WERI-Rb-1 (cell line): ENCODE measurements around the gene DBN1.
A peak's percentile ranks its signal among the peaks of the same experiment; 100 is the strongest.

Source experiments
- DNase-seq: peaks from one replicate; pipeline ENCODE4 v3.0.0-alpha.2; 2020
- H3K27ac ChIP-seq: fragments of 250-450 bp; sonication (Bioruptor Pico); 2 replicates; pipeline ENCODE4 v1.5.1; 2020; ENCODE audit warnings: mild to moderate bottlenecking, moderate library complexity
- H3K27me3 ChIP-seq: fragments of 250-450 bp; sonication (Bioruptor Pico); 2 replicates; pipeline ENCODE4 v1.5.1; 2021; ENCODE audit warnings: mild to moderate bottlenecking, low read depth, moderate library complexity; ENCODE audit not compliant: insufficient read depth, severe bottlenecking
- H3K36me3 ChIP-seq: fragments of 250-450 bp; sonication (Bioruptor Pico); 2 replicates; pipeline ENCODE4 v1.5.1; 2020; ENCODE audit warnings: mild to moderate bottlenecking, moderate library complexity
- H3K4me3 ChIP-seq: 2 replicates; pipeline ENCODE4 v1.5.1; 2011; ENCODE audit warnings: low read depth, mild to moderate bottlenecking, control low read depth, low read length
- H3K9me3 ChIP-seq: fragments of 250-450 bp; sonication (Bioruptor Pico); 2 replicates; pipeline ENCODE4 v1.5.1; 2021; ENCODE audit warnings: mild to moderate bottlenecking, moderate library complexity; ENCODE audit not compliant: severe bottlenecking
- CTCF ChIP-seq: IDR thresholded peaks from 2 replicates; pipeline ENCODE4 v1.5.1; 2011; ENCODE audit warnings: low read depth, mild to moderate bottlenecking, control low read depth, inconsistent platforms, low read length

The DBN1 gene

GRCh38 chr5:177427919-177428573, 45.4 kb downstream of the DBN1 start:
- TF ChIP-seq CTCF, result no peak
- Histone ChIP-seq H3K4me3 (no peak overlapping the region), H3K27ac (no peak overlapping the region), H3K9me3 (no peaks in the 10 kb centered on the region), H3K36me3 (no peaks in the 10 kb centered on the region), H3K27me3 (no peaks in the 10 kb centered on the region)
- DNase-seq, result no peak

- H3K9me3 ChIP-seq, result no peaks in the 10 kb centered on the region
- H3K27ac ChIP-seq, result peak overlapping the region; percentile 75
Measured at GRCh38 chr5:177427211-177427822, 46.1 kb downstream of the DBN1 start.

GRCh38 chr5:177426566-177427210, 46.7 kb downstream of the DBN1 start, which contains the start of gene GRK6:
Gene GRK6 (plus strand): TSS chr5:177426676. CDS start chr5:177426846, 170 bp downstream.
- H3K27me3 ChIP-seq, result no peaks in the 10 kb centered on the region
- peak within 1 kb of the TSS; percentile 76 for H3K4me3 ChIP-seq
- DNase-seq, result peak; percentile 25
- peak within 1 kb of the TSS; percentile 83 for H3K27ac ChIP-seq
- no peak for TF ChIP-seq CTCF
- H3K36me3 ChIP-seq, result no peaks in the 10 kb centered on the region
- H3K9me3 ChIP-seq, result no peaks in the 10 kb centered on the region

More at GRCh38 chr5:177427211-177427822, 46.1 kb downstream of the DBN1 start:
- no peak for TF ChIP-seq CTCF
- Histone ChIP-seq H3K4me3 (peak overlapping the region; percentile 76), H3K36me3 (no peaks in the 10 kb centered on the region), H3K27me3 (no peaks in the 10 kb centered on the region)
- no peak for DNase-seq

- H3K9me3 ChIP-seq, result no peaks in the 10 kb centered on the region
- H3K27me3 ChIP-seq, result no peaks in the 10 kb centered on the region
- H3K27ac ChIP-seq, result peak overlapping the region; percentile 83
- no peaks in the 10 kb centered on the region for H3K36me3 ChIP-seq
- H3K4me3 ChIP-seq, result peak overlapping the region; percentile 60
- peak; percentile 98 for DNase-seq
- no peak for TF ChIP-seq CTCF
Measured at GRCh38 chr5:177425801-177426565, 47.5 kb downstream of the DBN1 start.

GRCh38 chr5:177425196-177425800, 48.1 kb downstream of the DBN1 start:
- Histone ChIP-seq H3K36me3 (no peaks in the 10 kb centered on the region), H3K27me3 (no peaks in the 10 kb centered on the region), H3K4me3 (peak overlapping the region; percentile 60), H3K27ac (peak overlapping the region; percentile 83; the same call in 1 of the 2 replicates), H3K9me3 (no peaks in the 10 kb centered on the region)
- no peak for TF ChIP-seq CTCF
- no peak for DNase-seq
